ENCODE measurements around the gene RHBDL3. TPM values are rescaled to one million over a fixed set of nuclear protein-coding genes. Genes with fewer than 3 reads are reported as not detected.

Gene RHBDL3
- total RNA-seq, 1 experiment from 2014 or later: 0.24 TPM

DNA sequence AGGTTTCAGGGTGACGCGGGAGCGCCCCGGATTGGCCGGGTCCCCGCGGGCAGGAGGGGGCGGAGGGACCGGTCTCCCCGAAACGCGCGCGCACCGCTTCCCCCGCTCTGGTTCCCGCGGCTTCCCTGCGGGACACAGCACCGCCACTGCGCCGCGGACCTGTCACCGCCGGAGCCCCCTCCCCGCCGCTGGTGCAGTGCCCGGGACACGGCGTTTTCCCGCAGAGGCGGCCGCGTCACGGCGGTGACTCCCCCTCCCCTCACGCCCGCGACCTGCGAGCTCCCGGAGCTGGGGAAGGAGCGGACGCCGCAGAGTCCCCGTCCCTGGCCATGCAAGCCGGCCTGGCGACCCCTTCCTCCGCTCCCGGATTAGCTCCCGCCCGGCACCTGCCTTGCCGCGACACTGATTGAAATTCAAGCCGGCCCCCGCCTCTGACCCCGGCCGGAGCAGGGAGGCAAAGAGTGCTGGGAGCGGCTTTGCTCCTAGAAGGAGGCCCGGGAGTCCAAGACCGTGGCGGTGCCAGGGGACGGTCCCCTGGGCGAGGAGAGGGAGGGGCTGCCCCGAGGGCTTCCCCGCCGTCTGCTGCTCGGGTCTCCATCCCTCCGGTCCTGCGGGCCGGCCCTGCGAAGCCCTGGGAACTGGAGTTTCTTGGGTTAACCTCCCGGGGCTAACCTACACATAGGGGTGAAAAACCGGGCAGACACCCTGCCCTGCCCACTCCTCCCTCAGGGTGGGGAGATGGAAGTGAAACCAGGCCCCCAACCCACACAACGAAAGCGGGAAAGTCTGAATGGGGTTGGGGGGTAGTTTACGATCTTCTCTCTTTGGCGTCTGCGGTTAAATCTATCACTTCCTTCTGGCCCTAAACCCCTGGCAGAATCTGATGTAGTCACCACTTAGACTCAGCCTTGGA, 1.0 kb downstream of the RHBDL3 start:
- intact Hi-C loops (cut with micrococcal nuclease; ENCODE audit: unreplicated experiment): no loop called here
- Mint-ChIP-seq H3K4me3 (ENCODE audit: low read depth, unreplicated experiment) (peak overlapping the region; percentile 62), H3K36me3 (ENCODE audit: insufficient read depth, unreplicated experiment) (peaks cover 4% of the 10 kb centered on the region), H3K27ac (ENCODE audit: unreplicated experiment) (no peak overlapping the region), H3K9me3 (ENCODE audit: low read depth, unreplicated experiment) (no peaks in the 10 kb centered on the region), H3K4me1 (ENCODE audit: low read depth, unreplicated experiment) (peaks cover 19% of the 10 kb centered on the region), H3K27me3 (ENCODE audit: unreplicated experiment) (peaks cover 94% of the 10 kb centered on the region)
- BruUV-seq (replicated peaks): no TSS peak
- CTCF ChIA-PET: interaction anchor here (0.5 kb wide), 2 partner anchors 74 to 356 kb away, joined by 3 to 6 read pairs; no protein-coding TSS in a partner anchor
- peak; percentile 8 for DNase-seq
- TF ChIP-seq CTCF (IDR thresholded peaks at IDR 0.05; ENCODE audit: unreplicated experiment): no peak

DNA sequence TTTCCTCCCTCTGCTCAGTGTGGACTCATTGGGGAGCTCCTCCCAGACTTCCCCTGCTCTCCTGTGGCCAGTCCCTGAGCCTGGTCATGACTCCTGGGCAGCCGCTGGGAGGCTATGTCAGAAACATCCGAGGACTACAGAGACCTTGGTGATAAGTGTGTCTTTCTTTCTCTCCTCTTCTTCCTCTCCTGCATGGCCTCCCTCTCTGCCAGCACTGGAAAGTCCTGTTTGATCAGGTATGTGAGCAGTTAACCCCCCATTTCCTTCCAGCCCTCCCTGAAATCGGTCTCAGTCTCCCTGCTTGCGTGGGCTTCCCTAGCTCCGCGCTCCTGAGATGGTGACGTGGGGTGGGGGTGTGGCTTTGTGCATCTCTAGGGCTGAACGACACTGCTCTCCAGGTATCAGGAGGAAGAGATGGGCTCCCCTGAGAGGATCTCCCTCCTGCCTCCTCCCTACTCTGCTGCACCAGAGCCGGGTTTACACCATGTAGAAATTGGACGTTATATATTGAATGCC, 2.1 kb downstream of the RHBDL3 start:
- no peak for TF ChIP-seq CTCF (IDR thresholded peaks at IDR 0.05; ENCODE audit: unreplicated experiment)
- Mint-ChIP-seq H3K27me3 (ENCODE audit: unreplicated experiment) (peaks cover 94% of the 10 kb centered on the region), H3K9me3 (ENCODE audit: low read depth, unreplicated experiment) (no peaks in the 10 kb centered on the region), H3K36me3 (ENCODE audit: insufficient read depth, unreplicated experiment) (peaks cover 4% of the 10 kb centered on the region), H3K4me1 (ENCODE audit: low read depth, unreplicated experiment) (peaks cover 12% of the 10 kb centered on the region), H3K4me3 (ENCODE audit: low read depth, unreplicated experiment) (peak overlapping the region; percentile 62), H3K27ac (ENCODE audit: unreplicated experiment) (peak overlapping the region; percentile 27)
- DNase-seq: peak; percentile 14
- intact Hi-C loops (cut with micrococcal nuclease; ENCODE audit: unreplicated experiment): no loop called here
- CTCF ChIA-PET: interaction anchor here (0.5 kb wide), 1 partner anchor 357 kb away, joined by 3 read pairs; no protein-coding TSS in a partner anchor
- BruUV-seq (replicated peaks): no TSS peak

GRCh38 chr17:32268734-32269288, 3.2 kb downstream of the RHBDL3 start:
- CTCF ChIA-PET: no interaction called here

GRCh38 chr17:32269377-32269776, 3.7 kb downstream of the RHBDL3 start:
- Mint-ChIP-seq H3K9me3 (ENCODE audit: low read depth, unreplicated experiment) (no peaks in the 10 kb centered on the region), H3K4me1 (ENCODE audit: low read depth, unreplicated experiment) (peaks cover 12% of the 10 kb centered on the region), H3K27me3 (ENCODE audit: unreplicated experiment) (peaks cover 94% of the 10 kb centered on the region), H3K36me3 (ENCODE audit: insufficient read depth, unreplicated experiment) (peaks cover 4% of the 10 kb centered on the region), H3K27ac (ENCODE audit: unreplicated experiment) (no peak overlapping the region), H3K4me3 (ENCODE audit: low read depth, unreplicated experiment) (no peak overlapping the region)
- TF ChIP-seq CTCF (IDR thresholded peaks at IDR 0.05; ENCODE audit: unreplicated experiment): no peak
- intact Hi-C loops (cut with micrococcal nuclease; ENCODE audit: unreplicated experiment): no loop called here
- CTCF ChIA-PET: no interaction called here
- no TSS peak for BruUV-seq (replicated peaks)
- DNase-seq: no peak

More at GRCh38 chr17:32268734-32269288, 3.2 kb downstream of the RHBDL3 start:
- TF ChIP-seq CTCF (IDR thresholded peaks at IDR 0.05; ENCODE audit: unreplicated experiment): no peak
- intact Hi-C loops (cut with micrococcal nuclease; ENCODE audit: unreplicated experiment): no loop called here
- peaks cover 4% of the 10 kb centered on the region for H3K36me3 Mint-ChIP-seq (ENCODE audit: insufficient read depth, unreplicated experiment)
- H3K27me3 Mint-ChIP-seq (ENCODE audit: unreplicated experiment): peaks cover 94% of the 10 kb centered on the region
- H3K4me1 Mint-ChIP-seq (ENCODE audit: low read depth, unreplicated experiment): peaks cover 12% of the 10 kb centered on the region
- no peaks in the 10 kb centered on the region for H3K9me3 Mint-ChIP-seq (ENCODE audit: low read depth, unreplicated experiment)
- no peak overlapping the region for H3K27ac Mint-ChIP-seq (ENCODE audit: unreplicated experiment)
- no peak overlapping the region for H3K4me3 Mint-ChIP-seq (ENCODE audit: low read depth, unreplicated experiment)
- no peak for DNase-seq
- BruUV-seq (replicated peaks): no TSS peak
